GM19395 (cell line): ENCODE results near the gene FREM2.

ENCODE experiments used
- ATAC-seq: cut with Tn5 transposase; IDR thresholded peaks from one replicate; pipeline ENCODE4 v1.9.1; 2021; ENCODE audit warnings: mild to moderate bottlenecking, moderate library complexity; ENCODE audit not compliant: unreplicated experiment

FREM2 gene

GRCh38 chr13:38686577-38687245 lies at the start of gene FREM2:
Gene FREM2 (plus strand): TSS chr13:38687077. CDS start chr13:38687345, 268 bp downstream.
- ATAC-seq: no peak

- no peak for ATAC-seq
Observed at GRCh38 chr13:38637576-38637975, 49.3 kb upstream of the FREM2 start.

GRCh38 chr13:38641164-38641948 lies 45.5 kb upstream of the FREM2 start:
- ATAC-seq: no peak

- no peak for ATAC-seq
Observed at GRCh38 chr13:38647312-38647711, 39.6 kb upstream of the FREM2 start.

- ATAC-seq: no peak
Observed at GRCh38 chr13:38648912-38649311, 38.0 kb upstream of the FREM2 start.

GRCh38 chr13:38656699-38657098 lies 30.2 kb upstream of the FREM2 start:
- ATAC-seq: no peak

- ATAC-seq: no peak
Observed at GRCh38 chr13:38657191-38657590, 29.7 kb upstream of the FREM2 start.

GRCh38 chr13:38658906-38659305 lies 28.0 kb upstream of the FREM2 start:
- no peak for ATAC-seq

GRCh38 chr13:38661010-38661675 lies 25.7 kb upstream of the FREM2 start:
- no peak for ATAC-seq

GRCh38 chr13:38662362-38662761 lies 24.5 kb upstream of the FREM2 start:
- ATAC-seq: no peak

GRCh38 chr13:38664906-38665305 lies 22.0 kb upstream of the FREM2 start:
- no peak for ATAC-seq

- no peak for ATAC-seq
Observed at GRCh38 chr13:38667526-38668109, 19.3 kb upstream of the FREM2 start.

GRCh38 chr13:38669234-38669964 lies 17.5 kb upstream of the FREM2 start:
- no peak for ATAC-seq

- no peak for ATAC-seq
Observed at GRCh38 chr13:38670627-38671026, 16.2 kb upstream of the FREM2 start.

GRCh38 chr13:38671980-38672379 lies 14.9 kb upstream of the FREM2 start:
- no peak for ATAC-seq

- no peak for ATAC-seq
Observed at GRCh38 chr13:38674208-38674607, 12.7 kb upstream of the FREM2 start.

GRCh38 chr13:38680912-38681311 lies 6.0 kb upstream of the FREM2 start:
- no peak for ATAC-seq

- ATAC-seq: no peak
Observed at GRCh38 chr13:38684714-38685113, 2.2 kb upstream of the FREM2 start.

- ATAC-seq: no peak
Observed at GRCh38 chr13:38685431-38685830, 1.4 kb upstream of the FREM2 start.

GRCh38 chr13:38685974-38686576 lies 802 bp upstream of the FREM2 start:
- ATAC-seq: no peak
